ENCODE data around the gene EWSR1. TPM values are rescaled to one million over a fixed set of nuclear protein-coding genes. Genes with fewer than 3 reads are reported as not detected.

EWSR1 gene
- total RNA-seq, 2 experiments from 2014 or later = 274 to 303 TPM

- H3K36me3 Mint-ChIP-seq (ENCODE audit: low read depth) = peaks cover 47% of the 10 kb centered on the region
- peaks cover 27% of the 10 kb centered on the region for H3K4me1 Mint-ChIP-seq (ENCODE audit: low read depth)
- H3K27ac Mint-ChIP-seq = peak overlapping the region; percentile 87
These were observed 1.3 kb upstream of the EWSR1 start for GRCh38 chr22:29266564-29267461.

GRCh38 chr22:29267462-29267857, 608 bp upstream of the EWSR1 start:
- peak; percentile 8 for DNase-seq
- intact Hi-C loops (cut with micrococcal nuclease) = loop anchor here (1.0 kb wide), 1 partner anchor 526 kb away; the partner anchor contains the start of gene CHEK2
- H3K27ac Mint-ChIP-seq = peak overlapping the region; percentile 100
- peaks cover 34% of the 10 kb centered on the region for H3K4me1 Mint-ChIP-seq (ENCODE audit: low read depth)
- no peaks in the 10 kb centered on the region for H3K9me3 Mint-ChIP-seq
- CTCF ChIA-PET = interaction anchor here (0.7 kb wide), 1 partner anchor 46 kb away, joined by 4 read pairs; no protein-coding TSS in a partner anchor
- H3K36me3 Mint-ChIP-seq (ENCODE audit: low read depth) = peaks cover 53% of the 10 kb centered on the region
- H3K27me3 Mint-ChIP-seq (ENCODE audit: low read depth) = no peaks in the 10 kb centered on the region
- peak overlapping the region; percentile 99 for H3K4me3 Mint-ChIP-seq

More at GRCh38 chr22:29266564-29267461, 1.3 kb upstream of the EWSR1 start:
- Mint-ChIP-seq H3K4me3 (peak overlapping the region; percentile 99), H3K9me3 (no peaks in the 10 kb centered on the region), H3K27me3 (ENCODE audit: low read depth) (no peaks in the 10 kb centered on the region)
- DNase-seq = no peak
- CTCF ChIA-PET = interaction anchor here (0.7 kb wide), 1 partner anchor 46 kb away, joined by 4 read pairs; no protein-coding TSS in a partner anchor
- intact Hi-C loops (cut with micrococcal nuclease) = loop anchor here (1.0 kb wide), 1 partner anchor 526 kb away; the partner anchor contains the start of gene CHEK2

- no peaks in the 10 kb centered on the region for H3K9me3 Mint-ChIP-seq
- CTCF ChIA-PET = no interaction called here
- peaks cover 63% of the 10 kb centered on the region for H3K36me3 Mint-ChIP-seq (ENCODE audit: low read depth)
- peak overlapping the region; percentile 99 for H3K4me3 Mint-ChIP-seq
- intact Hi-C loops (cut with micrococcal nuclease) = loop anchor here (2.0 kb wide), 2 partner anchors 284 to 386 kb away; partner anchors contain the start of genes THOC5 and ZNRF3
- H3K4me1 Mint-ChIP-seq (ENCODE audit: low read depth) = peaks cover 46% of the 10 kb centered on the region
- peak overlapping the region; percentile 100 for H3K27ac Mint-ChIP-seq
- peak; percentile 32 for DNase-seq
- H3K27me3 Mint-ChIP-seq (ENCODE audit: low read depth) = no peaks in the 10 kb centered on the region
These were observed 602 bp downstream of the EWSR1 start for GRCh38 chr22:29268511-29269229.

GRCh38 chr22:29269230-29269604, 1.1 kb downstream of the EWSR1 start:
- Mint-ChIP-seq H3K4me1 (ENCODE audit: low read depth) (peaks cover 52% of the 10 kb centered on the region), H3K4me3 (peak overlapping the region; percentile 99), H3K9me3 (no peaks in the 10 kb centered on the region), H3K27me3 (ENCODE audit: low read depth) (no peaks in the 10 kb centered on the region), H3K27ac (peak overlapping the region; percentile 93), H3K36me3 (ENCODE audit: low read depth) (peaks cover 66% of the 10 kb centered on the region)
- intact Hi-C loops (cut with micrococcal nuclease) = loop anchor here (2.0 kb wide), 2 partner anchors 284 to 386 kb away; partner anchors contain the start of genes THOC5 and ZNRF3
- DNase-seq = peak; percentile 6
- CTCF ChIA-PET = no interaction called here

GRCh38 chr22:29269731-29270474, 1.8 kb downstream of the EWSR1 start:
- no peaks in the 10 kb centered on the region for H3K9me3 Mint-ChIP-seq
- H3K4me3 Mint-ChIP-seq = peak overlapping the region; percentile 99
- CTCF ChIA-PET = interaction anchor here (0.9 kb wide), 2 partner anchors 17 to 42 kb away, joined by 3 read pairs; no protein-coding TSS in a partner anchor
- H3K4me1 Mint-ChIP-seq (ENCODE audit: low read depth) = peaks cover 57% of the 10 kb centered on the region
- peak; percentile 29 for DNase-seq
- intact Hi-C loops (cut with micrococcal nuclease) = loop anchor here (2.0 kb wide), 2 partner anchors 283 to 387 kb away; partner anchors contain the start of genes THOC5 and ZNRF3
- H3K36me3 Mint-ChIP-seq (ENCODE audit: low read depth) = peaks cover 68% of the 10 kb centered on the region
- H3K27ac Mint-ChIP-seq = peak overlapping the region; percentile 93
- no peaks in the 10 kb centered on the region for H3K27me3 Mint-ChIP-seq (ENCODE audit: low read depth)

GRCh38 chr22:29270475-29271271, 2.6 kb downstream of the EWSR1 start:
- no peaks in the 10 kb centered on the region for H3K27me3 Mint-ChIP-seq (ENCODE audit: low read depth)
- DNase-seq = no peak
- CTCF ChIA-PET = interaction anchor here (0.9 kb wide), 2 partner anchors 16 to 41 kb away, joined by 3 read pairs; no protein-coding TSS in a partner anchor
- H3K36me3 Mint-ChIP-seq (ENCODE audit: low read depth) = peaks cover 73% of the 10 kb centered on the region
- H3K4me1 Mint-ChIP-seq (ENCODE audit: low read depth) = peaks cover 64% of the 10 kb centered on the region
- H3K27ac Mint-ChIP-seq = peak overlapping the region; percentile 80
- intact Hi-C loops (cut with micrococcal nuclease) = no loop called here
- no peaks in the 10 kb centered on the region for H3K9me3 Mint-ChIP-seq
- peak overlapping the region; percentile 99 for H3K4me3 Mint-ChIP-seq

GRCh38 chr22:29272624-29273023, 4.6 kb downstream of the EWSR1 start:
- Mint-ChIP-seq H3K4me3 (no peak overlapping the region), H3K36me3 (ENCODE audit: low read depth) (peaks cover 78% of the 10 kb centered on the region), H3K27me3 (ENCODE audit: low read depth) (no peaks in the 10 kb centered on the region), H3K9me3 (no peaks in the 10 kb centered on the region), H3K27ac (no peak overlapping the region), H3K4me1 (ENCODE audit: low read depth) (peaks cover 70% of the 10 kb centered on the region)
- intact Hi-C loops (cut with micrococcal nuclease) = no loop called here
- DNase-seq = no peak
- CTCF ChIA-PET = interaction anchor here (0.7 to 1.0 kb wide), 2 partner anchors 27 to 282 kb away, joined by 3 to 4 read pairs; no protein-coding TSS in a partner anchor

- peaks cover 72% of the 10 kb centered on the region for H3K4me1 Mint-ChIP-seq (ENCODE audit: low read depth)
- CTCF ChIA-PET = no interaction called here
These were observed 7.1 kb downstream of the EWSR1 start for GRCh38 chr22:29275167-29275566.

GRCh38 chr22:29275819-29276565, 7.9 kb downstream of the EWSR1 start:
- H3K4me3 Mint-ChIP-seq = no peak overlapping the region
- H3K27ac Mint-ChIP-seq = peak overlapping the region; percentile 32
- no peaks in the 10 kb centered on the region for H3K27me3 Mint-ChIP-seq (ENCODE audit: low read depth)
- no peak for DNase-seq
- H3K9me3 Mint-ChIP-seq = no peaks in the 10 kb centered on the region
- intact Hi-C loops (cut with micrococcal nuclease) = no loop called here
- peaks cover 64% of the 10 kb centered on the region for H3K4me1 Mint-ChIP-seq (ENCODE audit: low read depth)
- CTCF ChIA-PET = no interaction called here
- H3K36me3 Mint-ChIP-seq (ENCODE audit: low read depth) = peaks cover 73% of the 10 kb centered on the region

More at GRCh38 chr22:29275167-29275566, 7.1 kb downstream of the EWSR1 start:
- H3K27me3 Mint-ChIP-seq (ENCODE audit: low read depth) = no peaks in the 10 kb centered on the region
- DNase-seq = no peak
- H3K36me3 Mint-ChIP-seq (ENCODE audit: low read depth) = peaks cover 78% of the 10 kb centered on the region
- no peak overlapping the region for H3K27ac Mint-ChIP-seq
- intact Hi-C loops (cut with micrococcal nuclease) = no loop called here
- no peak overlapping the region for H3K4me3 Mint-ChIP-seq
- no peaks in the 10 kb centered on the region for H3K9me3 Mint-ChIP-seq

GRCh38 chr22:29277927-29278326, 9.9 kb downstream of the EWSR1 start:
- H3K4me1 Mint-ChIP-seq (ENCODE audit: low read depth) = peaks cover 47% of the 10 kb centered on the region
- no peak overlapping the region for H3K27ac Mint-ChIP-seq

More at GRCh38 chr22:29277927-29278326, 9.9 kb downstream of the EWSR1 start:
- no peaks in the 10 kb centered on the region for H3K27me3 Mint-ChIP-seq (ENCODE audit: low read depth)
- H3K36me3 Mint-ChIP-seq (ENCODE audit: low read depth) = peaks cover 72% of the 10 kb centered on the region
- CTCF ChIA-PET = no interaction called here
- H3K9me3 Mint-ChIP-seq = no peaks in the 10 kb centered on the region
- no peak overlapping the region for H3K4me3 Mint-ChIP-seq
- intact Hi-C loops (cut with micrococcal nuclease) = no loop called here
- DNase-seq = no peak

Data from activated naive CD4-positive, alpha-beta T cell treated with anti-CD3 and anti-CD28 coated beads for 36 hours (primary cell).